SK-N-SH (cell line): ENCODE results near the gene NUP43.

Experiments used
- CTCF ChIP-seq: fragments of 200-600 bp; sonication (generic); IDR thresholded peaks from 2 replicates; pipeline ENCODE4 v1.6.1; 2017; ENCODE audit warnings: antibody characterized with exemption, mild to moderate bottlenecking, moderate library complexity
- JUND ChIP-seq: IDR thresholded peaks from 2 replicates; pipeline ENCODE4 v1.4.0; 2012
- POLR2AphosphoS5 ChIP-seq: IDR thresholded peaks from 2 replicates; pipeline ENCODE4 v1.6.1; 2012; ENCODE audit warnings: low read depth, low read length
- RFX5 ChIP-seq: IDR thresholded peaks from 2 replicates; pipeline ENCODE4 v1.6.1; 2012; ENCODE audit warnings: mild to moderate bottlenecking, improper control_type of control experiment, low read length

DNA sequence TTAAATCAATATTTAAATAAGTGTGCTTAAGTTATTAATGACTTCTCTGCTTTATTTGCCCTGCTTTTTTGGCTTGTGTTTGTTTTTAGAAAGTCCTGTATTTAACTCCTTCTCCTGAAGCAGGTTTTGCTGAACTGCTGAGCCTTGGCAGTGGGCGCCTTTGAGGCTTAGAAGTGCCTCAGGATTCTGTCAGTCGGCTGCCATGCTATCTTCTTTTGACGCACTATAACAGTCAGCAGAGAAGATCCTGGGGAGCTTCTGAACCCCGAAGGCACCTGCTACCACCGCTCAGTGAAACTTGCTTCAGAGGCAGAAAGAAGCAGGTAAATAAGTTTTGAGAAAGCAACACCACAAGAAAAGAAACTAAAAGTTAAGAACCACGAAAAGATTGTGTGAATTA lies 25.6 kb upstream of the NUP43 start:
- TF ChIP-seq RFX5 (no peak), JUND (no peak), CTCF (no peak), POLR2AphosphoS5 (no peak)
